Measurements from ENCODE around the gene SIPA1L2. TPM values are rescaled to one million over a fixed set of nuclear protein-coding genes. Genes with fewer than 3 reads are reported as not detected.
A peak's percentile ranks its signal among the peaks of the same experiment; 100 is the strongest.

SIPA1L2 gene
- total and polyA plus RNA-seq, 2 experiments from 2014 or later: 1.1 to 5.9 TPM

GRCh38 chr1:232628335-232629249 lies 1.3 kb downstream of the SIPA1L2 start:
- no peaks in the 10 kb centered on the region for H4K20me1 ChIP-seq (ENCODE audit: insufficient read depth)
- no peaks in the 10 kb centered on the region for H3K79me2 ChIP-seq (ENCODE audit: insufficient read depth)
- H3K9ac ChIP-seq: peak overlapping the region; percentile 61
- no peaks in the 10 kb centered on the region for H3K9me2 ChIP-seq (ENCODE audit: insufficient read depth)
- peaks cover 20% of the 10 kb centered on the region for H3K4me1 ChIP-seq (ENCODE audit: insufficient read depth)
- H3K27me3 ChIP-seq (replicated peaks; ENCODE audit: insufficient read depth): no peaks in the 10 kb centered on the region
- DNase-seq: peak; percentile 59
- no peak overlapping the region for H3K27ac ChIP-seq
- no peaks in the 10 kb centered on the region for H3K36me3 ChIP-seq (ENCODE audit: low read depth)
- H3F3A ChIP-seq (ENCODE audit: insufficient read depth): peaks cover 21% of the 10 kb centered on the region; the same call in 1 of the 2 replicates
- TF ChIP-seq EZH2 (IDR thresholded peaks at IDR 0.05; ENCODE audit: insufficient read depth, poor library complexity, severe bottlenecking) (no peak), EZH2phosphoT487 (IDR thresholded peaks at IDR 0.05; ENCODE audit: insufficient read depth, low read depth) (0 out of 2 replicates have a peak, but pooled peaks have one; percentile 47)
- no peaks in the 10 kb centered on the region for H3K9me3 ChIP-seq (ENCODE audit: low read depth)
- H3K4me3 ChIP-seq: peak overlapping the region; percentile 86
- H2AFZ ChIP-seq: peak overlapping the region; percentile 79
- in situ Hi-C loops (cut with MboI): loop anchor here (5.0 kb wide), 1 partner anchor 756 kb away; no protein-coding TSS in a partner anchor
- WGBS, 2 experiments (ENCODE audit: low coverage in 1 of 2, low lambda C conversion rate in 2 of 2, missing lambda C conversion rate in 2 of 2): 19 to 21% methylated on average over 13 of the region's 13 CpGs
- peak overlapping the region; percentile 74 for H3K4me2 ChIP-seq (ENCODE audit: unreplicated experiment)

- H3K4me2 ChIP-seq (ENCODE audit: unreplicated experiment): peak overlapping the region; percentile 74
- H3K27me3 ChIP-seq (replicated peaks; ENCODE audit: insufficient read depth): no peaks in the 10 kb centered on the region
- no peaks in the 10 kb centered on the region for H3K36me3 ChIP-seq (ENCODE audit: low read depth)
- no peaks in the 10 kb centered on the region for H3K79me2 ChIP-seq (ENCODE audit: insufficient read depth)
- in situ Hi-C loops (cut with MboI): loop anchor here (5.0 kb wide), 1 partner anchor 755 kb away; no protein-coding TSS in a partner anchor
- no peaks in the 10 kb centered on the region for H4K20me1 ChIP-seq (ENCODE audit: insufficient read depth)
- DNase-seq: peak; percentile 40
- no peaks in the 10 kb centered on the region for H3K9me3 ChIP-seq (ENCODE audit: low read depth)
- no peak overlapping the region for H3K9ac ChIP-seq
- 55 to 64% methylated on average over 4 of the region's 4 CpGs for WGBS, 2 experiments (ENCODE audit: low coverage in 1 of 2, low lambda C conversion rate in 2 of 2, missing lambda C conversion rate in 2 of 2)
- H3F3A ChIP-seq (ENCODE audit: insufficient read depth): peaks cover 21% of the 10 kb centered on the region; the same call in 1 of the 2 replicates
- no peak overlapping the region for H3K27ac ChIP-seq
- H3K9me2 ChIP-seq (ENCODE audit: insufficient read depth): no peaks in the 10 kb centered on the region
- H2AFZ ChIP-seq: no peak overlapping the region
- H3K4me1 ChIP-seq (ENCODE audit: insufficient read depth): peaks cover 20% of the 10 kb centered on the region
- TF ChIP-seq EZH2 (IDR thresholded peaks at IDR 0.05; ENCODE audit: insufficient read depth, poor library complexity, severe bottlenecking) (no peak), EZH2phosphoT487 (IDR thresholded peaks at IDR 0.05; ENCODE audit: insufficient read depth, low read depth) (no peak)
- peak overlapping the region; percentile 86 for H3K4me3 ChIP-seq
Measured at GRCh38 chr1:232627645-232628334, 2.1 kb downstream of the SIPA1L2 start.

- H3K36me3 ChIP-seq (ENCODE audit: low read depth): no peaks in the 10 kb centered on the region
- no peak for DNase-seq
- H3K4me3 ChIP-seq: no peak overlapping the region
- H3K9me3 ChIP-seq (ENCODE audit: low read depth): no peaks in the 10 kb centered on the region
- no peak overlapping the region for H3K9ac ChIP-seq
- peaks cover 20% of the 10 kb centered on the region for H3K4me1 ChIP-seq (ENCODE audit: insufficient read depth)
- H3K27me3 ChIP-seq (replicated peaks; ENCODE audit: insufficient read depth): no peaks in the 10 kb centered on the region
- in situ Hi-C loops (cut with MboI): loop anchor here (5.0 kb wide), 1 partner anchor 755 kb away; no protein-coding TSS in a partner anchor
- no peak overlapping the region for H3K4me2 ChIP-seq (ENCODE audit: unreplicated experiment)
- no peak overlapping the region for H3K27ac ChIP-seq
- peaks cover 21% of the 10 kb centered on the region; the same call in 1 of the 2 replicates for H3F3A ChIP-seq (ENCODE audit: insufficient read depth)
- 85% methylated on average over 4 of the region's 4 CpGs for WGBS, 2 experiments (ENCODE audit: low coverage in 1 of 2, low lambda C conversion rate in 2 of 2, missing lambda C conversion rate in 2 of 2)
- no peaks in the 10 kb centered on the region for H4K20me1 ChIP-seq (ENCODE audit: insufficient read depth)
- H3K9me2 ChIP-seq (ENCODE audit: insufficient read depth): no peaks in the 10 kb centered on the region
- H2AFZ ChIP-seq: no peak overlapping the region
- TF ChIP-seq EZH2phosphoT487 (IDR thresholded peaks at IDR 0.05; ENCODE audit: insufficient read depth, low read depth) (no peak), EZH2 (IDR thresholded peaks at IDR 0.05; ENCODE audit: insufficient read depth, poor library complexity, severe bottlenecking) (no peak)
- no peaks in the 10 kb centered on the region for H3K79me2 ChIP-seq (ENCODE audit: insufficient read depth)
Measured at GRCh38 chr1:232627171-232627570, 2.8 kb downstream of the SIPA1L2 start.

GRCh38 chr1:232626452-232626851 lies 3.5 kb downstream of the SIPA1L2 start:
- in situ Hi-C loops (cut with MboI): loop anchor here (5.0 kb wide), 1 partner anchor 754 kb away; no protein-coding TSS in a partner anchor
- H3K9ac ChIP-seq: no peak overlapping the region
- H3K4me1 ChIP-seq (ENCODE audit: insufficient read depth): peaks cover 20% of the 10 kb centered on the region
- H3K9me3 ChIP-seq (ENCODE audit: low read depth): no peaks in the 10 kb centered on the region
- 85 to 89% methylated on average over 2 of the region's 2 CpGs for WGBS, 2 experiments (ENCODE audit: low coverage in 1 of 2, low lambda C conversion rate in 2 of 2, missing lambda C conversion rate in 2 of 2)
- H3F3A ChIP-seq (ENCODE audit: insufficient read depth): peaks cover 21% of the 10 kb centered on the region; the same call in 1 of the 2 replicates
- H3K4me3 ChIP-seq: no peak overlapping the region
- H3K36me3 ChIP-seq (ENCODE audit: low read depth): no peaks in the 10 kb centered on the region
- no peak for DNase-seq
- no peaks in the 10 kb centered on the region for H4K20me1 ChIP-seq (ENCODE audit: insufficient read depth)
- H3K9me2 ChIP-seq (ENCODE audit: insufficient read depth): no peaks in the 10 kb centered on the region
- TF ChIP-seq EZH2phosphoT487 (IDR thresholded peaks at IDR 0.05; ENCODE audit: insufficient read depth, low read depth): no peak
- TF ChIP-seq EZH2 (IDR thresholded peaks at IDR 0.05; ENCODE audit: insufficient read depth, poor library complexity, severe bottlenecking): no peak
- H3K27me3 ChIP-seq (replicated peaks; ENCODE audit: insufficient read depth): no peaks in the 10 kb centered on the region
- H3K79me2 ChIP-seq (ENCODE audit: insufficient read depth): no peaks in the 10 kb centered on the region
- H3K4me2 ChIP-seq (ENCODE audit: unreplicated experiment): no peak overlapping the region
- H3K27ac ChIP-seq: no peak overlapping the region
- H2AFZ ChIP-seq: no peak overlapping the region

Measured in GM23248 (cell line).